Activated CD4-positive, CD25-positive, alpha-beta regulatory T cell treated with anti-CD3 and anti-CD28 coated beads, Interleukin-2, amount 50 U/mL, for 72 hours (primary cell): ENCODE measurements around the gene KLC4.
A peak's percentile ranks its signal among the peaks of the same experiment; 100 is the strongest.

Experiments
- DNase-seq: peaks from one replicate; pipeline ENCODE4 v3.0.0; 2021

Gene KLC4

DNA sequence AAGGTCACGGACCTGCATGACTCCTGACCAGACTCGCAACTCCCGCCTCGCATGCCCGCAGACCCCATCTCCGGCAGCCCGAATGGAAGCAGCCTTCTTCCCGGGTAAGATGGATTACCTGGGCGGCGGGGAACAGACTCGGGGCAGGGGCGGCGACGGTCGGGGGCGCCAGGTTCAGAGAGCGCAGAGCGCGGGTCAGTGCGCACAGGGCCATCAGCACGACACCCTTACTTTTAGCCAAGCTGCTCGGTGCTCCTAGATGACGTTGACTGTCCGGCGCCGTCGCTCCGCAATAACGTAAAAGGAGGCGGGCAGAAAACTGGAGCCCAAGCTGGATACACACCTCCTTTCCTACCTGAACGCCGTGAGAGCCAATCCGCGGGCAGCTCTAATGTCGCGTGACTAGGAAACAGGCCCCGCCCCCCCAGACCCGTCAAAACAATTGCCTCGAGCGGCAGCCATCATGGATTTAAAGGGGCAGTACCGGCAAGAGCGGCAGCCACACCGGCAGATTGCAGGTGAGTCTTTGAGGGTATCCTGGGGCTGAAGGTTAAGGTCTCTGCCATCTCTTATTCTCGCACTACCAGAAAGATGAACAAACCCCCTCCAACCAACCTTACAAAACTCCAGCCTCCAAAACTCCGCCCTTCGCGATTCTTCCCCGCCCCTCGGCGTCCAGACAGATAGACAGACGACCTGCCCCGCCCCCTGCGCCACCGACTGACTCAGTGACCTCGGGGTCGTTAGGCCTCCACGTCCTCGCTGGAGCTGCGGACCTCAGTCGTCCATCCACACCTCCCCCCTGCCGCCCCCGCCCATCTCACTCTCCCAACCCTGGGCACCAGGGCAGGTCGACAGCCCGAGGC, at the start of gene KLC4, which contains the start of gene MRPL2:
Gene KLC4, plus strand, starts transcription at position 464 of the 866 bp plus-strand sequence. CDS start 1,705 bp downstream, outside the sequence.
Gene MRPL2, minus strand, starts transcription at position 267 of the 866 bp plus-strand sequence. Its CDS starts 53 bp downstream, at position 214.
- peak; percentile 92 for DNase-seq

DNA sequence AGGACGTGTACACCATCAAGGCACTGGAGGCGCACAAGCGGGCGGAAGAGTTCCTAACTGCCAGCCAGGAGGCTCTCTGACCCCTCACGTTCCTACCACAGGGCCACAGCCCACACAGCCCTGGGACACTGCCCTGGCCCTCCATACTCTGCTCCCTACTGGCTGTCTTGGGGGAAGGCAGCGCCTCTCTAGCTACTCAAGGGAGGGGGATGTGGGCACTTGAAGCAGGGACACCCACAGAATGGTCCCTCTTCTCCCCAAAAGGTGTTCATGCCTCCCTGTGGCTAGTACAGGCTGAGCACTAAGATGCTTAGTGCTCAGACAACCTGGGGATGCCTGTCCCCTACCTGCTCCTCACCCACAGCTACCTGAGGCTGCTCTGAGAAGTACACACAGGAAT, 48.2 kb upstream of the KLC4 start:
- DNase-seq: no peak

DNA sequence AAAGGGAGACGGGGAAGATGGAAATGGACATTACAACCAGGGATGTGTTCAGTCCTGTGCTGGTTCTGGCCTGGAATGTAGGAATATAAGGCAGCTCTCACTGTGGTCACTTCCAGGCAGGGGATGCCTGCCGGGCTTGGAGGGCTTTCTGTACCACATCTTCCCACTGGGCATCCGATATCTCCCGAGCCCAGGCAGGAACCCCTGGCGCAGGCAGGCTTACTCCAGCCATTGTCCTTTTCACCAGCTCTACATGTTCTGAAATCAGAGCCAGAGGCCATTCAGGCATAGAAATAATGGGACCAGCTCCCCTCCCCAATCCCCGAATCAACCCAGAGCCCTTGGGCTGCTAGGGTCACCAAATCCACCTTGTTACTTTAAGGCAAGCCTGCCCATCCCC, 47.1 kb upstream of the KLC4 start:
- no peak for DNase-seq

DNA sequence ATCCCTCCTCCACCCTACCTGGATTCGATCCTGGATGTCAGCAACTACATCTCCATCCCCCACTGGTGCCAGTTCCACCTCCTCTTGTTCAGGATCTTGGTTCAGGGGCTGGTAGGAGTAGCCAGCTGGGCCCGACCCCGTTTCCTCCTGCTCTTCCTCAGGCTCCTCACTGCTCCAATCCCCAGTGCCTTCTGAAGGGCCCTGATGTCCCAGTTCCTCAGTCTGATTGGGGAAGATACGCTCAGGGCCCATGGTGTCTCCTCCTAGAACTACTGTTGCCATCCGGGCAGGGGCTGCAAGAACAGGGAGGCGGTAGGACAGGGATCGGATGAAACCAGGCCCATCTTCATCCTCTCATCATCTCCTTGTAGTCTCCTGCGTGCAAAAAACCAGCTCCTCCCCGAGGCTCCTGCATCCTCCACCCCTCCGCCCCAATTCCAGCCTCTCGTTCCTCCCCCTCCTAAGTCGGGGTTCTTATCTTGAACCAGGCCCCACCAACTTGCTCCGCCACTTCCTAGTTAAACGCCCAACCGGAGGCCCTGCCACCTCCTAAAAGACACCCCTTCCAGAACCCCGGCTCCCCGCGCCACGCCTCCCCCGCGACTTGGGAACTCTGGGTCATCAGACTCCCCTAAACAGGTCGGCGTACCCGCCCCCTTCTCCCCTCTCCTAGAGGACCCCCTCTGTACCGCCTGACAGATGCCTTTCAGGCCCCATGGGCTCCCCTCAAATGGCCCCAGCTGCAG, 46.2 kb upstream of the KLC4 start:
- DNase-seq: no peak

DNA sequence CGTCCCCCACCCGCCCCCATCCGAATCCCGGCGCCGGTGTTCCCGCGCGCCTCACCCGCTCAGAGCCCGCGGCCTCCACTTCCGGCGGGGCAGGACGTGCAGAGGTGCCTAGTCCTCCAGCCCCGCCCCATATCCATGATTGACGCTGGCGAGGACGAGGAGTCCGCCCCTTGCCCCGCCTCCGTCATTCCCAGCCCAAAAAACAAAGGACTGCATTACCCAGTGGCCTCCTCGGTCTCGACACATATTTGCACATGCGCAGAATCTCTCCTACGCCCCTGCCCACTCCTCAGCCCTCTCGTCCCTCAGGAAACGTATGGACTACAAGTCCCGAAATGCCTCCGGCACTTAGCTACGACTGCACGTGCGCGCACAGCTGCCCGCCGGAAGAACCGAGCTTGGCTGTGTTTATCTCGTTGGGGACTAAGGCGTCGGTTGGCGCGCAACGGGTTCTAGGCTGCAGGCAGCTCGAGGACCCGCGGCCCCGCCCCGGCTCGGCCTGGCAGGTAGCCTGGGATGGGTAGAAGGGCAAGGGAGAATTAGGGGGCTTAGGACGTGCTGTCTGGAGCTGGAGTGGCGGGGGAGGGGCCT, 45.5 kb upstream of the KLC4 start, which contains the start of the genes KLHDC3 and MEA1:
Gene KLHDC3, plus strand, starts transcription at position 407 of the 591 bp plus-strand sequence. CDS start 2,944 bp downstream, outside the sequence.
Gene MEA1, minus strand, starts transcription at position 104 of the 591 bp plus-strand sequence. CDS start 133 bp downstream, outside the sequence.
- DNase-seq: peak; percentile 97

DNA sequence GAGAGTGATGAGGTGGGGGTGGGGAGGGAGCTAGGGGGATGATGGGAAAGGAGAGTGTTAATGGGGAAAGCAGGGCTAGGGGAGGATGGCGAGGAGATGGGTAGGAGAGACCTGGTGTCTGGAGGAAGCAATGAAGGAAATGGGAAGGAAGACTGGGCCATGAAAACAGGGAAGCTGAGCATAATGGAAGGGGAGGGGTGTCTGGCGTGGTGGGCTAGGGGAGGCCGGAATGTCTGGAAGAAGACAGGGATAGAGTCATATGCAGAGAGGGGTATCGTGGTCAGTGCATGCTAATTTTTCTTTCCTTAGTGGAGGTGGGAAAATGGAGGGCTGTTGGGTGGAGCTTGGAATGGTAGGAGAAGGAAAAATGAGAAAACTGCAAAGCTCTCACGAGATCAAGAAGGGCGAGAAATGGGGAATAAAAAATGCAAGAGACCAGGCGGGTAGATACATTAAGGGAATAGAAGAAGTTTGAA, 45.0 kb upstream of the KLC4 start:
- DNase-seq: no peak

DNA sequence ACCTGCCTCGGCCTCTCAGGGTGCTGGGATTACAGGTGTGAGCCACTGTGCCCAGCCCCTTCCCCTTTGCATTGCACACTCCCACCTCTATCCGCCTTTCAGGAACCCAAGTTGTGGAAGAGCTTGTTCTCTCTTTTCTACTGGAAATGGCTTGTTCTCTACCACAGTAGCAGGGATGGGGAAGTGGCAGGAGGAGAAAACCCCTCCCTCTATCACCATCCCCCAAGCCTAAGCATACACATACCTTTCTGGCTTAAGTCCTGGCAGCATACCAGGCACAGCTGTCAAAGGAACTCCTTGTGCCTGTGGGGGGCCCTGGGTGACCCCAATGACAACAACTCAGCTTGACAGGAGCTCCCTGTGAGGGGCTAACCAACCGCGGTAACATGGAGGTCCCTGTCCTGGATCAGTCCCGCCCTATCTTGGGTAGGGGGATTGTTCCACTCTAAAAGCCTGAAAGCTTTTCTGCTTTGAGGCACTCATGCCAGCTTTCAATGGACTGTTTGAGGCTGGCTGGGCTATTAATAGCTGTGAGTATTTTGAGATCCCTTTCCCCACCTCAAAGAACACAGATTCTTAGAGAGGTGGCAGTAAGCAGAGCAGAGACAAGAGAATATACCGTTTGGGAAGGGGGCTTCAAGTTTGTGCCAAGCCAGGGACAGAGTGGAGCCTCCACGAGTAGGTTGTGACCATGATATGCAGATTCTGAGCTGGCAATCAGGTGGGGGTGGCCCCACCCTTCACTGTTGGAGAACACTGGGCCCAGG, 43.1 kb upstream of the KLC4 start:
- no peak for DNase-seq

DNA sequence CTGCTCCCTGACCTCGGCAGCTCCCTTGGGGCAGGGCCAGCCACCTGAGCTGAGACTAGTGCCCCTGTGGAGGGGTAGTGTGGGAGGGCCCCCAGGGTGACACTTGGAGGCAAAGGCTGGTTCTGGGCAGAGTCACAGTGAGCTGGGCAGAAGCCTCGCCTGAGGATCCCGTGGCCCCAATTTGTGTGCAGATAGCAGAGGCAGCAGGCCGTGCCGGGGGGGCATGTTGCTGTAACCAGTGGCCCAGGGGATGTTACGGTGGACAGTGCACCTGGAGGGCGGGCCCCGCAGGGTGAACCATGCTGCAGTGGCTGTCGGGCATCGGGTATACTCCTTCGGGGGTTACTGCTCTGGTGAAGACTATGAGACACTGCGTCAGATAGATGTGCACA, 42.5 kb upstream of the KLC4 start:
- DNase-seq: no peak

DNA sequence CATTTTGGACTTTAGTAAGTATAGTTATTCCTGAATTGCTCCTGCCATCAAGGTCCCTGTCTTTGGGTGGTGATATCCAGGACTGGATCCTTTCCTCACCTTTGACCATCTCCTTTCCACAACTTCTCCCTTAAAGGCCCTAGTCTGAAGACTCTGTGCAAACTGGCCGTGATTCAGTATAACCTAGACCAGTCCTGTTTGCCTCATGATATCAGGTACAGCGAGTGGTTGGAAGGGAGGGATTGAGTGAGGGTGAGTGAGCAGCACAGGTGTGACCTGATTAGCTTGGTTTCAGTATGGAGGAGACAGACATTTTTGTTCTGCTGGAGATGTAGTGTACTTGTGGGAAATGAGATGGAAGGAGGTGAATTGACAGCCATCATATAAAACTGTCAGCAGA, 40.3 kb upstream of the KLC4 start:
- no peak for DNase-seq

DNA sequence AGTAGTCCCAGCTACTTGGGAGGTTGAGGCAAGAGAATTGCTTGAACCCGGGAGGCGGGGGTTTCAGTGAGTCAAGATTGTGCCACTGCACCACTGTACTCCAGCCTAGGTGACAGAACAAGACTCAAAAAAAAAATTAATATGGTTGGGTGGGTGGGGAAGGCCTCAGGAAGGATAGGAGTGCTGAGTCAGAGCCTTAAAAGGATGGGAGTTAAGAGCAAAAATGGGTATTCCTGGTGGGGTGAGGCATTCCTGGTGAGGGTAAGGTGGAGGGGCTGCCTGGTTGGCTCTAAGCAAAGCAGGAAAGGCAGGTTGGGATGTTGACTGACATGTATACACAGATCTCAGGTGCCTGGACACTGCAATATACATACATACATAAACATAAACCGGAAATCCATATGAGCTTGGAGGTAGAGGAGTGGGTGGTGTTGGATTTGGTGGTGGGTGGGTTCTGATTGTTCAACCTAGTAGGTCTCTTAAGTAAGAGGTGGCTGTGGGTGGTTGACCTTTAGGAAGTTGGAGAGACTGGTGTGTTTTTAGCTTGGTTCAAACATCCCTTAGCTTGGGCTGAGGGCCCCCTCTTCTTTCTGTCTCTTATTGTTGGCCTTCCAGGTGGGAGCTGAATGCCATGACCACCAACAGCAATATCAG, 39.3 kb upstream of the KLC4 start:
- no peak for DNase-seq

DNA sequence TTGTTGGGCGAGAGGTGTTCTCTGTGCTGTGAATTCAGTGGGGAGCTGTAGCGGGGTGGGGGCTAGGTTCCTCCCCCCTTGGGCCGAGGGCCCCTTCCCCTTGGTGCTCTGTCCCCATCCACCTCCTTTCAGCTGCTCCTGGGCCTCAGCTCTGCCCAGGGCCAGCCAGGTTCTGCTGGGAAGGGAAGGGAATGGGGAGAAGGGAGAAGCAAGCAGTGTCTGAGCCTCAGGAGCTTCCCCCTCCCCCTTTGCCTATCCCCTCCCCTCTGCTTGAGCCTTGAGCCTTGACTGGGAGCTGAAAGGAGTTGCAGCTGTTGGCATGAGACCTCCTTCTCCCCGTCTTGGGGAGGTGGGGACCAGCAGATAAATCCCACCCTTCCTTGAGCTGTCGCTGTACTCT, 38.6 kb upstream of the KLC4 start:
- DNase-seq: no peak

DNA sequence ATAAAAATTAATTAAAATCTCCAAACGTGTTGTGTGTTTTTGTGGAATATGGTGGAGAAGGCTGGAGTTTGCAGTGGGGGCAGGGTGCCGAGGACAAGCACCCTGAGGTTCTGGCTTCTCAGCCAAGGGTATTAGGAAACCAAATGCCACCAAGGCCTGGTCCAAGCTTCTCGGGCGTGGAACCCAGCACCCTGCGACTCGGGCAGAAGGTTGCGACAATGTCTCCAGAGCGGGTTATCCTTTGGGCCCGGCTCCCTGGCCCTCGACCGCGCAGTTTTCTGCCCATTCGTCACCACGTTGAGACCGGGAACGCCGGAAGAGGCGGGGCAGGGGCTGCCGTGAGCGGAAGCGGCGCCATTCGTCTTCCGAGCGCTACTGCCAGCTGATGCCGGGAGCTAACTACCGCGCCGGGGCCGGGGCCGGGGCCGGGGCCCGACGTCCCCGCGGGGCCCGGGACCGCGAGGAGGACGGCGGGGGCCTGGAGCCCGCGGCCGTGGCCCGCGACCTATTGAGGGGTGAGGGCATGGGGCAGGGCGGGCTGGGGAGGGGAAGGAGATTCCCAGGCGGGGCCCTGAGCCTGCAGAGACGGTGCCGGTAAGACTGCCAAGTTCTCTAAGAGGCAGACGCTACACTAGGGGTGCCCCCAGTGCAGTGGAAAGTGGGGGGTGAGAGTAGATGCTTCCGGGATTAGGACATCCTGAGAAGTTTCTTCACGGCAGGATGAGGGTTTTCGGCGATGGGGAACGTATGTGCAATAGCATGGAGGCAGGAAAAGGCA, 38.0 kb upstream of the KLC4 start, which contains the start of gene RRP36:
Gene RRP36, plus strand, starts transcription at position 354 of the 778 bp plus-strand sequence. Its CDS starts 32 bp downstream, at position 386.
- DNase-seq: peak; percentile 73

DNA sequence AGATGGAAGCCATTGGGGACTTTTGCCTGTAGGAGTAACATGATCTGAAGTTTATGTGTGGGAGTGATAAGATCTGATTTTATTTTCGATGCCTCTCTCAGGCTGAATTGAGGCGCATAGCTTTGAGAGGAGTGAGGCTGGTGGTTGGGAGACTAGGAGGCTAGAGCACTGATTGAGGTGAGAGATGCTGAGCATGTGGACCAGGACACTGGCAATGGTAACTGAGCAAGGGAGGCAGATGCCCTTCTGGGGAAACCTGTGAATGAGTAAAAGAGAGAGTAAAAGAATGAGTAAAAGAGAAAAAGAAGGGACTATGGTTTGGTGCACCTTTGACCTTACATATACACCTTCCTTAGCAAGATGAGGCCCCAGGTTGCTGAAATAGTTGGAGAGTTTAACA, 35.0 kb upstream of the KLC4 start:
- no peak for DNase-seq

DNA sequence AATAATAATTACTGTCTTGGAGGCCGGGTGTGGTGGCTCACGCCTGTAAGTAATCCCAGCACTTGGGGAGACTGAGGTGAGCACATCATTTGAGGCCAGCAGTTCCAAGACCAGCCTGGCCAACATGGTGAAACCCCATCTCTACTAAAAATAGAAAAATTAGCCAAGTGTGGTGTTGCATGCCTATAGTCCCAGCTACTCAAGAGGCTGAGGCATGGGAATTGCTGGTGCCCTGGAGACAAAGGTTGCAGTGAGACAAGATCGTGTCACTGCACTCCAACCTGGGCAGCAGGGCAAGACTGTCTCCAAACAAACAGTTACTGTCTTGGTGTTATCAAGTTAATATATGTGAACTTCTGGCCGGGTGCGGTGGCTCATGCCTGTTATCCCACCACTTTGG, 33.1 kb upstream of the KLC4 start:
- no peak for DNase-seq

DNA sequence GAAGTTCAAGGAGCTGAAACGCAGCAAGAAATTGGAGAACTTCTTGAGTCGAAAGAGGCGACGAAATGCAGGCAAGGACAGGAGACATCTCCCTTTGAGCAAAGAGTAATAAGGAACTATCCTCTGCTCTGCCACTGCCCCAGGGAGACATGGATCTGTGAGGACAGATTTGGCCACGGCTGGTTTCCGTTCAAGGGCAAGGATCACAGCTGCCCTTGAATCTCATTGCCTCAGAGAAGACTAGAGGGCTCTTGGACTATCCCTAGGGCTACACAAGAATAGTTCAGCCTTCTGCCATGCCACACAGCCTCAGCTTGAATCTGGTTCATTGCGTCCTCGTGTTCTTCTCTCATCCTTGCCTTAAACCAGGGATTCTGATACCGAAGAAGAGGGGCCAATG, 30.3 kb upstream of the KLC4 start:
- DNase-seq: no peak

DNA sequence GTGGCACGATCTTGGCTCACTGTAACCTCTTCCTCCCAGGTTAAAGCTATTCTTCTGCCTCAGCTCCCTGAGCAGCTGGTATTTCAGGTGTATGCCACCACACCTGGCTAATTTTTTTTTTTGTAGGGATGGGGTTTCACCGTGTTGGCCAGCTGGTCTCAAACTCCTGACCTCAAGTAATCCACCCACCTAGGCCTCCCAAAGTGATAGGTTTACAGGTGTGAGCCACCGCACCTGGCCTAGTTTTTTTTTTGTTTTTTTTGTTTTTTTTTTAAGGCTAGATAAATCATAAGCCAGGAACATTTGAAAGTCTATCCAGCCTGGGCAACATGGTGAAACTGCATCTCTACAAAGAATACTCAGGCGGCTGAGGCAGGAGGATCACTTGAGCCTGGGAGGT, 27.1 kb upstream of the KLC4 start:
- DNase-seq: no peak

DNA sequence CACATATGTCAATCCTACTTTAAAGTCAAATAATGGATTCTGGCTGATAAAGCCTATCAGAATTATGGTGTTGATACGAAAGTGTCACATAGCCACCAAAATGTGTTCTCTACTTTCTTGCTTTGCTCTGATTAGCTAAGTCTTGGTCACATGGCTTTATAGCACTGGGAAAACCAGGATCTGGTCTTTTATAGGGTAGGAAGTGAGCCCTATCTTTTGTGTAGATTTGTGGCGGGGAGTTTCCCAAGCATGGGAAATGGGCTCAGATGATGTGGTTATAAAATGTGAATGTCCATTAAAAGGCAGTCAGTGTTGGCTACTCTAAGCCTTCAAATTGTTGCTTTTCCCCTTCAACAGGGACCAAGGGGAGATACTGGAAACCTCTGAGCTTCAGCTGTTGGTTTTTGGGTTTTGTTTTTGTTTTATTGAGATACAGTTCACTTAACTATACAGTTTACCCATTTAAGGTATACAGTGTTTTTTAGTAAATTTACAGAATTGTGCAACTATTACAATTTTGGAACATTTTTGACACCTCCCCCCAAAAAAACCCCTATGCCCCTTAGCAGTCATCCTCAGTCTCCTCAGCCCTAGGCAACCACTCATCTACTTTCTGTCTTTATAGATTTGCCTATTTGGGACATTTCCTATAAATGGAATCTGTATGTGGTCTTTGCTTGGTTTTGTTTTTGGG, 25.8 kb upstream of the KLC4 start:
- no peak for DNase-seq

DNA sequence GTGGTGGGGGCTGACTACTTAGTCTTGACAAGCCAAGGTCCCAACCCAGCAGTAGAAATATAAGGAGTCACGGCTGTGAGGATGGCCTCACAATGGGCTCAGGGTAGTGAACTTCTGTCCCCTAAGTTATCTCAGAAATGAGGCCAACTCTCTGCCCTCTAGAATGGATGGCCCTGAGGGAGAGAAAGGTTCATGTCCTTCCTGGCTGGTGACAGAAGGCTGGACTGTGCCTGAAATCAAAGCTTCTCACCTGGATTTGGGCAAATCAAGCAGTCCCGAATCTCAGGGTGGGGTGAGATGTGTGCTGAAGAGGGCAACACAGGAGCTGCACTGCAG, 25.3 kb upstream of the KLC4 start:
- DNase-seq: no peak

DNA sequence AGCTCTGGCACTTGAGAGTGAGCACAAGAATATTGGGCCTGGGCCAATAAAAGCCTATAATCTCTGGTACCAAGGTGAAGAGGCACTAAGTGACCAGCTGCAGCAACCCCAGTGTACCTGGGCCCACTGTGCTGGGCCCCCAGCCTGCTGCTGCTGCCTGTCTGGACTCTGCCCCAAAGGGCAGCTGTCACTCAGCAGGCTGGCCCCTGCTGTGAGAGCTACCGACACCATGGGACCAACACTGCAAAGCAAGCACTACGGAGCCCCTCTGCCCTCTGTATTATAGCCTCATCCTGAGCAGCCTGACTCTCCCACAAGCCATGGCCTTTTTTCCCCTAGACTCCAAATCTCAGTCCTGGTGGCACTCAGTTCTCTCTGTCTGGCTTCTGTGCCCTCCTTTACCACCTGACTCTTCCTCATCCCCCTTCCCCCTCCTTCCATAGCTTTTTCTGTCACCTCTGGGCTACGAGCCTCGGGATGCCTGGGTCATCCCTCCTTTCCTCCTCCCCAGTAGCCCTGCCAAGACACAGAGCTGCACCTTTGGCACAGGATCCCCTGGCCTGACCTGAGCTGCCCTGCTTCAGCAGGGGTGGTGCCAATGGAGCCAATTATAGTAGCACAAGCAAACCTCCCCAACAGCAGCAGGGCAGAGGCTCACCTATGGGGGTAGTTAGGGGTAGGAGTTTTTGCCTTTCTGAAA, 23.8 kb upstream of the KLC4 start:
- DNase-seq: no peak

DNA sequence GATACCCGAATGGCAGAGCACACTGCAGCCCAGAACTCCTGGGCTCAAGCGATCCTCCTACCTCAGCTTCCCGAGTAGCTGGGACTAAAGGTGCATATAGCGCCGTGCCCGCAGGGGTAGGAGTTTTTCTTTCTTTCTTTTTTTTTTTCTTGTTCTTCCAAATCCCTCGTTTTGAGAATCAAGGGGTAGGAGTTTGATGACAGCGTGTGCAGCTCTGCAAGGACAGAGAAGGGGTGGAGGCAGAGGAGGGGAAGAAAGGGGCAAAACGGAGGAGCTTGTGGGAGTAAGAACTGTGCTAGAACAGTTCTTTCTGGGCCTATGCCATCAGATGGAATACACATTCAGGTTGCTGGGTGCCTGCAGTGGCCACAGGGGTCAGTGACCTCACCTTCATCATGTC, 22.7 kb upstream of the KLC4 start:
- DNase-seq: no peak
